Stimulated activated CD4-positive, alpha-beta T cell treated with anti-CD3 and anti-CD28 coated beads, TNF-alpha, amount 100 ng/mL, for 48 hours (primary cell): Measurements from ENCODE around the gene TOMM5.

ENCODE experiments used
- DNase-seq, 3 donors: peaks; one replicate each; pipeline ENCODE4 v3.0.0-alpha.2; 2020; ENCODE audit warnings: low read depth in 3 of 3

Gene TOMM5

DNA sequence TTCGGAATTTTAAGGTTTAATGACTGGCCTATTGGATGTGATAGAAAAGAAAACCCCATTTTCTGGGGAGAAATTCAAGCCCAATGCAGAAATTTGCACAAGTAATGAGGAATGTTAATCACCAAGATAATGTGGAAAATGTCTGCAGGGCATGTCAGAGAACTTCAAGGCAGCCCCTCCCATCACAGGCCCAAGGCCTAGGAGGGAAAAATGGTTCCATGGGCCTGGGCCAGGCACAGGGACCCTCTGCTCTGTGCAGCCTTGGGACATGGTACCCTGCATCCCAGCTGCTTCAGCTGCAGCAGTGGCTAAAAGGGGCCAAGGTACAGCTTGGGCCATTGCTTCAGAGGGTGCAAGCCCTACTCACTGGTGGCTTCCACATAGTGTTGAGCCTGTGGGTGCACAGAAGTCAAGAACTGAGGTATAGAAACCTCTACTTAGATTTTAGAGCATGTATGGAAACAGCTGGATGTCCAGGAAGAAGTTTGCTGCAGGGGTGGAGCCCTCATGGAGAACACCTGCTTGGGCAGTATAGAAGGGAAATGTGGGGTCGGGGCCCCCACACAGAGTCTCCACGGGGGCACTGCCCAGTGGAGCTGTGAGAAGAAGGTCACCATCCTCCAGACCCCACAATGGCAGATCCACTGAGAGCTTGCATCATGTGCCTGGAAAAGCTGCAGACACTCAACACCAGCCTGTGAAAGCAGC lies 28.4 kb downstream of the TOMM5 start:
- DNase-seq, result no peak

DNA sequence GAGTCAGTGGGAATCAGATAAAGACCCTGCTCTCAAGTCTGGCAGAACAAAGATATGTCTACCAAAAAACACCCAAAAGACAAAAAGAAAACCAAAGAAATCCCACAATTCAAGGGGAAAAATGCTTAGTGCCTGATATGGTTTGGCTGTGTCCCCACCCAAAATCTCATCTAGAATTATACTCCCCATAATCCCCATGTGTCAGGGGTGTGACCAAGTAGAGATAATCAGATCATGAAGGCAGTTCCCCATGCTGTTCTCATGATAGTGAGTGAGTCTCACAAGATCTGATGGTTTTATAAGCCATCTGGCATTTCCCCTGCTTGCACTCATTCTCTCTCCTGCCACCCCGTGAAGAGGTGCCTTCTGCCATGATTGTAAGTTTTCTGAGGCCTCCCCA lies 29.6 kb downstream of the TOMM5 start:
- DNase-seq, result no peak

DNA sequence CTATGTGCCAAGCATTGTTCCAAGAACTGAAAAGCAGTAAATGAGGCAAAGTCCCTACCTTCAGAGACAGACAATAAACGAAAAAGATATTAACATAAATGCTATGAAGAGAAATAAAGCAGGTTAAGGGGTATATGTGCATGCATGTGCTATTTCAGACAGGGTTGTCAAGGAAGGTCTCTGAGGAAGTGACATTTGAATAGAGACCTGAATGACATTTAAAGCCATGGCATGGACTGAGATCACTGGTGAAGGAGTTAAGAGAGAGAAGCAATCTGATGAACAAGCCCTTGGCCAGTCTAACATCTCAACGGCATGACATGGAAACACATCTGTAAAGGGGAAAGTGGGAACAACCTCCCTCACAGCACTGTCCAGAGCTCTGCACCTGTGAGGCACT lies 30.7 kb downstream of the TOMM5 start:
- DNase-seq, result no peak

DNA sequence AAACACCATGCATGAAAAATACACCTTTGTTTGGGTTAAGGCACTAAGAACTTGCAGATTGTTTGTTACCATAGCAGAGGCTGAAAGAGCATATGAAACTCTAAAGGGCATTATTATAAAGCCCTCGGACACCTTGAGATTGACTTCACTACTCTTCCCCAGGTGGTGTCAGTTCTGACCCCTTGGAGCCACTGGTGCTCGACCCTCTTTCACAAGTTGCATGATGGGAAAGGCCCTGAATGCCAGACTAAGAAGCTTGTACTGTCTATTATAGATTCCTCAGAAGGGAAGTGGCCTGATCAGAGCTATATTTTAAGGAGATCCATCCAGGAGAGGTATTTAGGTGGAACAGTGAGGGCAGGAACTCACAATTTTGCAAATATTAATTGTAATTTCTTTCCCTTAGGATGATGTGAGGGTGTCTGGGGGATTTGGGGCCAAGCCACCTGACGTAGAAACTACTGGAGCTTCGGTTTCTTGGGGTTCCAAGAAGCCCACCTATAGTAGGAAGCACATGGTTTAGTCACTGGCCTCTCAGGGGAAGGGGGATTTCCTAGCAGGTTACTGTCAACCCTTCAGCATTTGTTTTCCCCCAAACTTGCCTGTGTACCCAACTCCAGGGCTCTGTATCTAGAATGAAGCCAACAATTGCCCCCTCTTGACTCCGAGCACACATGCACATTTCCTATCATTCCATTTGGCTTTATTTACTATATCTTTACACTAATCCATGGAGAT lies 32.4 kb downstream of the TOMM5 start:
- DNase-seq, result no peak

DNA sequence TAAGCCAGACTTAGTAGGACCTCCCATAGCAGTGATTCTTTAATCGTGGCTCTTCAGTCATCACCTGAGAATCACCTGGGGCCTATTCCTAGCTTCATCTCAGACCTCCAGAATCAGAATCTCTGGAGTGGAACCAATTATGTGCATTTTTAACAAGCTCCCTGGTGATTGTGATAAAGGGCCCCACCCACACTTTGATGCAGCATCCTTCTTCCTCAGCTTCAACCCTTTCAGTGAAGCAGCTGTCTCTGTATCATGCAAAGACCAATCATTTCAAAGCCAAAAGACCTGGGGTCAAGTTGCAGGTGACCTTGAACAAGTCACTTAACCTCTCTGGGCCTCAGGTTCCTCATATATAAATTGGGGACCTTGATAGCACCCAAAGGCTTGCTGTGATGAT lies 33.3 kb downstream of the TOMM5 start:
- DNase-seq, result no peak

DNA sequence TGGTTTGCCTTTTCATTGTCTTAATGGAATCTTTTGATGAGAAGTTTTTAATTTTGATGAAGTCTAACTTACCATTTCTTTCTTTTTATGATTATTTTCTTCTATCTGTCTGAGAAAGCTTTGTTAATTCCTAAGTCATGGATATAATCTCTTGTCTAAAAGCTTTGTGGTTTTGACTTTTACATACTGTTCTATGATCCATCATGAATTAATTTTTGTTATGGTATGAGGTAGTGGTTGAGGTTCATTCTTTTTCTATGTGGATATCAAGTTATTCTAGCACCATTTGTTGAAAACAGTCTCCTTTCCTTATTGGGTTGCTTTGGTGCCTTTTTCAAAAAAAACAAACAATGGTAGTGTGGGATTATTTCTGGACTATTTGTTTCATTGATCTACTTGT lies 36.6 kb downstream of the TOMM5 start:
- DNase-seq, result no peak

DNA sequence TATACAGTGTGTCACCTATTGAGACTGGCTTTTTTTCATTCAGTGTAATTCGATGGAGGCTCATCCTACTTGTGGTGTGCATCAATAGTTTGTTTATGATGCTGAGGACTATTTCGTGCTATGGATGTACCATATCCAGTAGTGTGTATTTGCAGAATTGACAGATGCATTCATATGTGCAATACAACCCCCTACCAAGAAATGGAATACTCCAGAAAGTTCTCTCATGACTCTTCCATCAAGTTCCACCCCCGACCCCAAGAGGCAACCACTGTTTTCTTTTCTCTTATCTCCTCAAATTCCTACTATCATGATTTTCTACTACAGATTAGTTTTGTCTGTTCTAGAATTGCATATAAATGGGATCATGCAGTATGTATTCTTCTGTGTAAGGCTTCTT lies 38.1 kb downstream of the TOMM5 start:
- DNase-seq, result no peak

DNA sequence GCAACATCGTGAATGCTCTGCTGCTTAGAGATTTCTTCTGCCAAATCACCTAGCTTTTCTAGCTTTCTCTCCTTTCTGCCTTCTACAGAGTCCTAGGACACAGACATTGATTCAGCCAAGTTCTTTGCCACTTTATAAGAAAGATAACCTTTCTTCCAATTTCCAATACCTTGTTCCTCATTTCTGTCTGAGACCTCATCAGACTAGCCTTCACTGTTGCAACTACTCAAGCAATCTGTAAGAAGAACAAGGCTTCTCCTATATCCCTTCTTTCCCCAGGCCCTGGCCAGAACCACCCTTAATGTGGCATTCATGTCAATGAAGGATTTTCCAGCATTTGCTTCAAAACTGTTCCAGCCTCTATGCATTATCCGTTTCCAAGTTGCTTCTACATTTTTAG lies 40.5 kb downstream of the TOMM5 start:
- no peak for DNase-seq

DNA sequence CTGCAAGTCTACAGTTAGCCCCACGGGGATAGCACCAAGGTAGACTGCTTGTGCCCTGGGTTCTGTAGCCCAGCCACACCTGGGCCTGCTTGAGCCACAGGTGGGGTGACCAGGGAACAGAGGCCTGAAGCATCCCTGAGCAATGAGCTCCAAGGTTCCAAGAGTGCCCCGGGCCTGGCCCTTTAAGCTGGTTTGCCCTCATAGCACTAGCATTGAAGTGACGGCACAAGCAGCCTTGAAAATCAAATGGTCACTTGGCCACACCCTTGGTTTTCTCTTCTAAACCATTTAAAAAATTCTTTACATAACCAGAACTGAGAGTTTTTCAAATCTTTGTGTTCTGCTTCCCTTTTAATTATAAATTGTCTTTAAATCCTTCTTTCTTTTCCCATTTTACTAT lies 40.9 kb downstream of the TOMM5 start:
- DNase-seq, result no peak

DNA sequence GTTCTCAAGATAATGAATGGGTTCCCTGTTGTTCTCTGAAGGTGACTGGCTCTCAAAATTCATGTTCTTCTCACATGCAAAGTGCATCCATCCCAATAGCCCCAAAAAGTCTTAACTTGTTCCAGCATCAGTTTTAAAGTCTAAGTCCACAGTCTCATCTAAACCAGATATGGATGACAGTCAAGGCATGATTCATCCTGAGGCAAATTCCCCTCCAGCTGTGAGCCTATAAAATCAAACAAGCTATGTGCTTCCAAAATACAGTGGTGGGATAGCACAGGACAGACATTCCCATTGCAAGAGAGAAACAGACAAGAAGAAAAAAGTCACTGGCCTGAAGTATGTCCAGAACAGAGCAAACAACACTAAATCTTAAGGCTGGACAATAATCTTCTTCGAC lies 41.6 kb downstream of the TOMM5 start:
- no peak for DNase-seq

DNA sequence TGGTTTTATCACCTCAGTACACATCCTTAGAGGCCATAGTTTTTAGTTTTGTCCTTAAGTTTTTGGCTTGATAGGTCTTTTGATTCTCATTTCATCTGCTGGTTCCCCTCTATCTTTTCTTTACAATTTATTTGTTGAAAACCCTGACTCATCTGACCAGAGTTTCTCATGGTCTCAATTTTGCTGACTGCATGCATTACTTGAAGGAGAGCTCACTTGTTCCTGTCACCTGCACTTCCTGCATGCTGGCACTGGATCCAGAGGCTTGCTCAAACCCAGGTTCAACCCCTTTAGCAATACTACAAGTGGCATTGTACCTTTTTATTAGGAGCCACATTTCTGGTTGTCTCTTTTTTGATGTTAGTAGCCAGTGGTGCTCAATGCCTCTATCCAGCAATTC lies 42.9 kb downstream of the TOMM5 start:
- no peak for DNase-seq

DNA sequence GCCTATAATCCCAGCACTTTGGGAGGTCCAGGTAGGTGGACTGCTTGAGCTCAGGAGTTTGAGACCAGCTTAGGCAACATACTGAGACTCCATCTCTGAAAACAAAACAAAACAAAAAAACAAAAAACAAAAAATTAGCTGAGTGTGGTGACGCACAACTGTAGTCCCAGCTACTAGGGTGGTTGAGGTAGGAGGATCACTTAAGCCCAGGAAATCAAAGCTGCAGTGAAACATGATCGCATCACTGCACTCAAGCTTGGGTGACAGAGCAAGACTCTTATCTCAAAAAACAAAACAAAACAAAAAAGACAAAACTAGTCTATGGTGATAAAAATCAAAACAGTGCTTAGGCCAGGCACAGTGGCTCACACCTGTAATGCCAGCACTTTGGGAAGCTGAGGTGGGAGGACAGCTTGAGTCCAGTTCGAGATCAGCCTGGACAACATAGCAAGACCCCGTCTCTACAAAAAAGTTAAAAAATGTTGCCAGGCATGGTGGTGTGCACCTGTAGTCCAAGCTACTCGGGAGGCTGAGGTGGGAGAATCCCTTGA lies 45.0 kb downstream of the TOMM5 start:
- no peak for DNase-seq

DNA sequence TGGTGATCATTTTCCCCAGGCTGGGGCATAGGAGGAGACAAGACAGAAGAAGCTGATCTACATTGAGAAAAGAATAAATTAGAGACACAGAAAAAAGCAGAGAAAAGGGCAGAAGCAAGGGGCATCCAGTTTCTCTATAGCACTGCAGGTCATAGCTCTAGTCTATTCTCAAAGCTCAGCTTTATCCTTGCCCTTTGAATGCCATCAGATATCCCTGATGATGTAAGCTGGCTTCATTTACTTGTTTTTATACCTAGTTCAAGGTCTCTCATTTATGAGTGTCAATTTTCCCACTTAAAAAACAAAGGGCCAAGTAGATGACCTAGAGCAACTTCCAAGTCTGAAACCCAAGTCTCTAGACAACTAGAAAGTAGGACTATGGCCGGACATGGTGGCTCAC lies 48.9 kb downstream of the TOMM5 start:
- no peak for DNase-seq

DNA sequence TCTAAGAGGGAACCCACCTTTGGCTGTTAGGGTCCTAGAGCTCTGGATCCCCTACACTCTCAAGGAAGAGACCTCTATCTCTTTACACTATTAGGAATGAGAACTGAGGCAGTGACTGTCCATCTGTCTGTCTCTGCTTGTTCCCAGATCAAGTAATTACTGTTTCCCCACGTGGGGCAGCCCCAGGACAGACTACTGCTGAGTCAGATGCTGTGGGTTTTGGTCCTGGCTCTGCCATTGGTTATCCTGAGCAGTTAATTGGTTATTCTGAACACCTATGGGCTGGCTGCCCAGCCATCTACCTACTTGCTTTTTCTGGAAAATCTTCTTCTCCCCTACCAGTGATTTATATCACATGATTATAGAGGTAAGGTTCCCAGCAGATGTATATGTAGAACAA lies 49.5 kb downstream of the TOMM5 start:
- DNase-seq, result no peak

DNA sequence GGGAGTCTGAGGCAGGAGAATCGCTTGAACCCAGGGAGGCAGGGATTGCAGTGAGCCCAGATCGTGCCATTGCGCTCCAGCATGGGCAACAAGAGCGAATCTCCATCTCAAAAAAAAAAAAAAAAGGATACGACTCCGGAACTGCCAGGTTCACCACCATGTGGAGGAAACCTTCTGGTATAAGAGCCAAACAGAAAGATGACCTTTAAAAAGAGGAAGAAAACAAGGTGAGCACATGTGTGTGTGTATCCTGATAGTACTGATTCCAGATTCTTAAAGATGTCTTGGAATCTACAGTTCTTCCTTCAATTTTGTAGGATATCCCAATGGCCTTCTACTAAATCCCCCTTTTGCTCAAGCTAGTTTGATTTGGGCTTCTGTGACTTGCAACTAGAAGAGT lies 49.9 kb downstream of the TOMM5 start:
- DNase-seq, result no peak

DNA sequence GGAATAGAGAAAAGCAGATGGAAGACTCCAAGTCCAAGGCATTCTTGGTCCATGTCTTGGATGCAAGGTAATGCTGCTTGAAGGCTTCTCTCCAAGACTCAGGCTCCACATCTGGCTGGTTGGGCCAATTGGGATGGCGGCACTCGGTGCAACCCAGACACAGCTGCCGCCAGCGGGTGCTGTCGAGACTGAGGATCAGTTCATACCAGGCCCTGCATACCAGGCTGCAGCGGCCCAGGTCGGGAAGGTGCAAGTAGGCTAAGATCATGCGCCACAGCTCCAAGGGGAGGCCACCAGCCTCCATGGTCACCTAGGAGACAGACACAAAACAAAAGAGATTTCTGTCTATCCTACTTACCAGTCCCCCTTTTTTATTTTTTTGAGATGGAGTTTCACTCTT lies 50.9 kb downstream of the TOMM5 start:
- no peak for DNase-seq

DNA sequence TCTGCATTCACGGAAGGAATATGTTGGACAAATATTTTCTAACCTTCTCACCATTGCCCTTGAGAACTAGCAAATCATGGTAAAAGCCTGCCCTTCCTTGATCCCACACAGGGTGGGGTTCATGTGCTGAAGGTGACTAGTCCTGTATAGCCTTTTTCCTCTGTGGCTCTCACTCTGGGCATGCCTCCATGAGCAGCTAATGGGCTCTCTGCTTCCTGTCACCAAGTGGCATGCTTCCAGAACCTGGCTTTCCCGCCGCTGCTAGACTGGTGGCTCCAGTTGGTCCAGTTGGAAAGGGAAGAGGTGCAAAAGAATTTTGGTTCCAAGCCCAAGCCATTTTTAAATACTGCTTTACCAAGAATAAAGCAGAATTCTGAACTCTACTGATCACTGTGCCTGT lies 51.8 kb downstream of the TOMM5 start:
- no peak for DNase-seq

DNA sequence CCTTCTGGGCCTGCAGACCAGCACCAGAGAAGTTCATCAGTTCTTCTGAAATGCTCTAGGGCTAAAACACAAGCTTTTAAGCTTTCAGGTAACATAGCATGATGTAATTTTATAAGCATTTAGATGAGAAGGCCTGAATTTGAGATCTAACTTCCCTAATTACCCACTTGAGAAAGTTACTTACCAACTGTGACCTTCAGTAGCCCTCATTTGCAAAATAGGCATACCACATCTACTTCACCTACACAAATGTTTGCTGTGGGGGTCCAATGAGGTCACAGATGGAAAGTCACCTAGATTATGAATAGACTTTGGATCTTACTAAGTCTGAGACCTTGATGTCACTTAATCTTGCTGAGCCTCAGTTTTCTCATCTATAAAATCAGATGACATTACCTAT lies 52.8 kb downstream of the TOMM5 start:
- no peak for DNase-seq
